Activated naive CD4-positive, alpha-beta T cell treated with anti-CD3 and anti-CD28 coated beads, Interleukin-2, amount 50 U/mL, for 16 hours (primary cell): Measurements from ENCODE around the gene MTIF3.
"Not testable (repeated sequence)": the region's sequence is repeated elsewhere in the genome, so short reads cannot be mapped to it uniquely, and the experiment has no call there.

ENCODE experiments used
- DNase-seq: peaks from one replicate; pipeline ENCODE4 v3.0.0-alpha.2; 2020

Gene MTIF3

DNA sequence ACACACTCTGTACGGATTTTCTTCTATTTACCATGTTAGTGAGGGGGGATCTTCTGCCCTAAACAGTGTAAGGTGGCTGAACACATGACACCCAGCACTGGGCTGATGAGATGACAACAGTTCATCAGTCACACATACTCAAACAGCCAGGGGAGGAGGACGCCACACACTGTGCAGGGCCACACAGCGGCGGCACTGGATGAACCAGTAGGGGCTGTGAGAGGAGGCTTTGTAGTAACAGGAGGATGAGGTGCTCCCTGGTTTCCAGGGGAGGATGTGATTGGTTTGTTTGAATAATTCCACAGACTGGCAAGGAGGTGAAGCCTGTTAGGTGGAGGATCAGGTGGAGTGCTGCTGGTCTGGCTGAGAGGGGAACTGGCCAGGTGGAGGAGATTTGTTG lies 42.3 kb downstream of the MTIF3 start:
- no peak for DNase-seq

DNA sequence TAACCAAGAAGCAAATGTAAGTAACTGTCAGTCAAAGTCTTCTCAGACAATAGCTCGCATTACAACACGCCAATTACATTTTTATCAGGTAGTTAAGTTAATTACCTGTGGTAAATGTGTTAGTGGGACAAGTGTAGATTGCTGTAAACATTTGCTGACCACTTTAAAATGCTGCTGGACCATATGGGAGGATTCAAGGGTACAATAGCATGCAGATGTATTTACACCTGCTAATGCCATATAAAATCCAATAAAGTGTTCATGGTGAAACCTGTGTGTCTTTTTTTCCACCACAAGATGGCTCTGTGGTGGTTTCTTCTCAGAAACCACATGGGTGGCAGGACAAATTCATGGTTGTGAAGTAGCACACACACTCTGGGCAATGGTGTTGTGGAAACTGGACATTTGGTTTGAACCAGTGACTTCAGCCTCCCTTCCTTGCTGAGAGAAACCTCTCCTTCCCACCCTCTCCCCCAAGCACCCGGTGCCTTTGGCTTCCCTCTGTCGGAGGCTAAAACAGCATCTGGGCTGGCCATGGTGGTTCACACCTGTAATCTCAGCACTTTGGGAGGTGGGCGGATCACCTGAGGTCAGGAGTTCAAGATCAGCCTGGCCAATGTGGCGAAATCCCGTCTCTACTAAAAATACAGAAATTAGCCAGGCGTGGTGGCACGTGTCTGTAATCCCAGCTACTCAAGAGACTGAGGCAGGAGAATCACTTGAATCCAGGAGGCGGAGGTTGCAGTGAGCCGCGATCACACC lies 44.0 kb downstream of the MTIF3 start:
- DNase-seq = no peak

DNA sequence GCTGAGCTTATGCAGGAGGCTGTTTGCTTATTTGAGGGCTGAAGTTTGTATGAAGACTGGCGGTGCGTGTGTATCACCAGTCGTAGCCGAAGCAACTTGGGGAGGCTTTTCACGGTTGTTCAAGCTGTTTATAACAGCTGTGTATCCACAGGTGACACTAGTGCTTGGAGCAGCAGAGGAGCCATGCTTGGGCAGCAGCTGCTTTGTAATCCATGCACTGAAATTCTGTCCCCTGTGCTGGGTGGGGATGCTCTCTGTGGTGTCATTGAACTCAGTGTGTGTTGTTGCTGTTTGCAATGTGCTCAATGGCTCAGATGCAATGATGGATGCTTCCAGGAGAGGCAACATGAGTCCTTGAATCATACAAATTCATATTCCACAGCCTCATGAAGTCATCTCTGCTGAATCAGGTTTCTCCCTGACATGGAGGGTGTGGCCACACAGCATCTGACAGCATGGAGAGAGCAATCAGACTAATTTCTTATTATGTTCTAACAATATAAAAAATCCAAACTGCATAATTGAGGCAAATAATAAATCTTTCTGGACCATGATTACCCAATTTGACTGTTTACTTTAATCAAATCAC lies 44.7 kb downstream of the MTIF3 start:
- no peak for DNase-seq

DNA sequence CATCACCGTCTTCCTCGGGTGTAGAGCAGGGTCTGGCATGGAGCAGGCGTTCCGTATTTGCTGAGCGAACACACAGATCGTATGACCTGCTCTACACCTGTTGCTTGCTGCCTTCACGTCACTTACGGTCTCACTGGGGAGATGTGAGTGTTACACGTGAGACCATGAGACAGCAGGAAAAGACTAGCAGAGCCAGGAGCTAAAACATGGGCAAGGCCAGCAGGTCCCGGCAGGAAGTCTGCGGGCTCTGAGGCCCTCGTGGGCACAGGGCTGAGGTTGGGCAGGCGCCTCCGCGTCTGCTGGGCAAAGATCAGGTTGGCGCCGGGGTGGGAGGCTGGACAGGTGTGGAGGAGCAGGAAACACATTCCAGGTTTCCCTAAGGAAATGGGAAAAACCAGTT lies 45.7 kb downstream of the MTIF3 start:
- no peak for DNase-seq

DNA sequence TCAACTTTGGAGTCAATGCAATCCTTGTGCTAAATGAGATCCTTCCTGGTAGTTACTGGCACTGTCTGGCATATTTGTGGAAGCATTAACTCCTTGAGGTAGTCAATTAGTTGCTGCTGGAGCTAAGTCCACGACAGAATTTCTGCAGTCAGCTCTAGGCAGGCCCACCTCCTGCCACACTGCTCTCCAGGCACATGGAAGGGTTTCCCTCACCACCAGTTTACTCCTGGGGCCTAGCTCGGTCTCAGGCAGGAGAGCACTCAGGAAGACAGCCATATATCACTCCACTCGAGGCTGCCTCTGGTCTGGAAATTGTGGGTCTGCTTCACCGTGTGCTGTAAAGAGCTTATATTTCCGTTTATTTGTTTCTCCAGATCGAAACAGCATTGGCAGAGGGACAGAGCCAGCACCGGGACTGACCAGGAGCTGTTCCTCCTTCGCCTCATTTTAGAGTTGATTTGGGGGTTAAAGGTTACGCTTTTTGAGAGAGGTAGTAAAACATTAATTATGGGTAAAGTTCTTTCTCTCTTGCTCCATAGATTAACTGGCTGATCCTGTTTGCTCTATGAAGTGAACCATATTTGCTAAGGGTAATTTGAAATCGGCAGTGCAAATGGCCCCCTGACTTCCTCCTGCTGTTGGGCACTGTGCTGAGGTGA lies 46.5 kb downstream of the MTIF3 start:
- no peak for DNase-seq

DNA sequence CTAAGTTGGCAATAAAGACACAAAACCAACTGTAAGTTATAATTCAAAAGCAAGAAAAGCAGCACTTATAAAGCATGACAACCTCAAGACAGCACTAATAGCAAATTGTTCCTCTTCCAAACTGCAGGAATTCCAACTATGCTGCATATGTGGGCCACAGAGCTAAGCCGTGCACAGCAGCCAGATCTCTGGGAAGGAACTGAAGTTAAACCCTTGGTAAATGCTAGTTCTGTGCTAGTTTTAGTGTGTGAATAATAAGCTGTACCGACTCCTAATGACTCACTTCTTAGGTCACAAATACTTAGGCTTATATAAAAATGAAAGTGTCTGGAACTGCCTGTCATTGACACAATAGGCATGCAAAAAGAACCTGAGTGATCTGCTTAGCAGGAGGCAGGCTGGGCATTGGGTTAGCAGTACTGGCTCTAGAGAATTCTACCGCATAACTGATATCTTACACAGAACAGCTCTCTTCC lies 47.1 kb downstream of the MTIF3 start:
- no peak for DNase-seq

DNA sequence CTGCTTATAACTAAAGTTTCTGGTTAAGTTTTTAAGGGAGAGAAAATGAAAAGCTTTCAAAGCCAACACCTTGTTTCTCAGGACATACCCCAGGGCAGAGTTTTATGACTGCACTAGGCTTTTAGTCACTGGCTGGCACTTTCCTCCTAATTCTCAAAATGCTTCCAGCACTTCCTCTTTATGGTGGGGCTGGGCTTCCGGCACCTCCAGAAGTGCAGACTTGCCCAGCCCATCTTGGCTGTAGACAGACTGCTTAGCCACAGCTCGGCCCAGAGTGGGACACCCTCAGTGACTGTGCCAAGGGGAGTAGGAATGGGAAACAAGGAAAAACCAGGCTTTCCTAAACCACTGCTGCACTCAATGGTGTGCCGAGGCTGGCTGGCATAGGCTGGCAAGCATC lies 49.2 kb downstream of the MTIF3 start:
- DNase-seq = no peak

DNA sequence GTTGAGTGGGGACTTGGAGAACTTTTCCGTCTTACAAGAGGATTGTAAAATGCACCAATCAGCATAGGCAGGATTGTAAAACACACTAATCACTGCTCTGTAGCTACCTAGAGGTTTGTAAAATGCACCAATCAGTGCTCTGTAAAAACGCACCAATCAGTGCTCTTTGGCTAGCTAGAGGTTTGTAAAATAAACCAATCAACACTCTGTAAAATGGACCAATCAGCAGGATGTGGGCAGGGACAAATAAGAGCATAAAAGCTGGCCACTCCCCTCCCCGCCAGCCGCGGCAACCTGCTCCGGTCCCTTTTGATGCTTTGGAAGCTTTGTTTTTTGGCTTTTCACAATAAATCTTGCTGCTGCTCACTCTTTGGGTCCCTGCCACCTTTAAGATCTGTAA lies 50.0 kb downstream of the MTIF3 start:
- not testable (repeated sequence) for DNase-seq

DNA sequence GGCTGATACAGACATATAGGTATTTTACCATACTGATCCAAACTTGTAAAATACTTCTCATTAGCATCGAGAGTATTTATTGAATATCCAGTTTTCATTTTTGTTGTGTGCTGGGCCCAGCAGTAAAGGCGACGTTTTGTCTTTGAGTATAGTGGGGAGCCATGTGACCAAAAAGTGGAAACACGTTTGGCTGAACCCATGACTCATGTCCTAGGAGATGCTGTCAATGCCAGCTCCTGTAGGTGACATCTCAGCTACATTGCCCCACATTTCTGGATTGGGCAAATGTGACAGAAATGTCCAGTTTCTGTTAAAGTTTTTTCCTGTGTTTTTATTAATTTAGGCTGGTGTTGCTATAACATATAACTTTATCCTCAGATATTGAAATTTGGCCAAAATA lies 52.0 kb downstream of the MTIF3 start:
- DNase-seq = no peak

DNA sequence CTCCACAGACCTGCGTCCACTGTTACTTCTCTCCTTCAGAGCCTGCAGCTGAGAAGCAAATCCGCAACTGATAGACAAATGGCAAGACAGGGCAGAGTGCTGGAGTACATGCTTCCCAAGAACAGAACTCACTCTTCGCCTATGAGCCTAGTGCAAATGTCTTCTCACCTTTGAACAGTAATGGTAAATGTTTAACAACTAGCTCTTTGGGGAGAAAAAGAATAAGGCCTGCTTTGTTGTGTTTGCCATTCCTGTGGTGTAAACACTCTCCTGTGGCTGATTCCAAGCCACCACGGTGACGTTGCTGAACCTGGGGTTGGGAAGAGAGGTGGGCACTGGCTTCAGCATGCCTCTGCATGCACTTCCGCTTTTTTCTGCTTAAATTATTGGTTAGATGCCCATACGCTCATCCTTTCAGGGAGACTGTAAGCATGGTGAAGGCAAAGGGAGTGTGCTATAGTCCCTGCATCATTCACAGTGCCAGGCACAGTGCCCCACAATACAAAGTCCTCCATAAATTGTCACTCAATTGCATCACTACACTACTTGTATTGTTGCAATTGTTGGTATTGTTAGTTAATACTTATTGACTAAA lies 54.0 kb downstream of the MTIF3 start:
- no peak for DNase-seq

DNA sequence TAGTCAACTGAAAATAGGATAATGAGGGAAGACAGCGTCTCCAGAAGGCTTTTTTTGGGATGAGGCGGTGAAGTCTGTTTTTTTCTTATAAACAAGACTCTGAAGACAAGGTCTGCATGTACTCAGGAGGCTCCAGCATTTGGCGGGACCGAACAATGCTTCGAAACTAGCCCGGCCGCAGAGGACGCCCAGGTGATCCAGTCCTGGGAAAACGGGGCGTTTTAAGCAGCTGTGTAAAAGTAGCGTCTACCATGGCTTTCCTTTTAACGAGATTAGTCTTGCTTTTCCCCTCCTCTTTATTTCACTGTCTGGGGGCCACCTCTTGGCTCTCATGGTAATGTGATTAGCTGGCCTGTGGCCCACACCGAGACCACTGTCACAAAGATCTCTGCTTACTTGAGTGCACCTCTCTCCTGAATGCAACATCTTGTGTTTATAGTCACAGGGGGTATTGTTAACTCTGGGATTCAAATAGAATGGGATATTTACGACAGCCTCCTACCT lies 55.3 kb downstream of the MTIF3 start:
- no peak for DNase-seq

DNA sequence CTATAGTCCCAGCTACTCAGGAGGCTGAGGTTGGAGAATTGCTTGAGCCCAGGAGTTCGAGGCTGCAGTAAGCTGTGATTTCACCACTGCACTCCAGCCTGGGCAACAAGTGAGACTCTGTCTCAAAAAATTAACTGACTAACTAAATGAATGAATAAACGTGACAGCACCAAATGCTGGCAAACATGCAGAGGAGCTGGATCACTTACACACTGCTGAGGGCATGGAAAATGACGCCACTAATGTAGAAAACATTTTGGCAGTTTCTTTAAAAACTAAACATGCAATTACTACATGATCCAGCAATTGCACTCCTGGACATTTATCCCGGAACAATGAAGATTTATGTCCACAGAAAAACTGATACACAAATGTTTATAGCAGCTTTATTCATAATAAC lies 57.3 kb downstream of the MTIF3 start:
- no peak for DNase-seq

DNA sequence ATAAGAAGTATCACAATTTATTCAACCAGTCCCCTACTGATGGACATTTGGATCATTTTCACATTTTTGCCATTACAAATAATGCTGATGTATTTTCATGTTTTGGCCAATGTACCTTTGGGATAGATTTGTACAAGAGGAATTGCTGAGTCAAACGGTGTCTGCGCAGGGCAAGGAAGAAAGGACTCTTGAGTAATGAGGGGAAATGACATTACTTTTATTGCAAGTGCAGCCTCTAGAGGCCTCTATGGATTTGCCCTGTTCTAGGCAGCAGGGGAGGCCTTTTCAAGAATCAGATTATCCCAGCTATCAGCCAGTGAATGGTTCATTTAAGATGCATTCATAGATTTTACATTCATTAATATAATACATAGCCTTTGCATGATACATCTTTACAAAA lies 58.9 kb downstream of the MTIF3 start:
- no peak for DNase-seq

DNA sequence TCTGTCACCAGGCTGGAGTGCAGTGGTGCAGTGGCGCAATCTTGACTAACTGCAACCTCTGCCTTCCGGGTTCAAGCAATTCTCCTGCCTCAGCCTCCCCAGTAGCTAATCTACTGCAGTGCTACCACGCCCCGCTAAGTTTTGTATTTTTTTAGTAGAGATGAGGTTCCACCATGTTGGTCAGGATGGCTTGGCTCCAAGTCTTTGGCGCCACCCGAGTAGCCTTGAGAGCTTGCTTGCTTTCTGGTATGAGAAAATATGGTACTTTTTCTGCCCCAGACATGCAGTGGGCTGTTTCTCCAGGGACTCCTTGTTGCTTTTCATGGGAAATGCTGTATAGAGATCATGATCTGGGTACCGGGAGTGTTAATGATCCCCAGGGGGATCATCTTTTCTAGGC lies 60.5 kb downstream of the MTIF3 start:
- DNase-seq = no peak

DNA sequence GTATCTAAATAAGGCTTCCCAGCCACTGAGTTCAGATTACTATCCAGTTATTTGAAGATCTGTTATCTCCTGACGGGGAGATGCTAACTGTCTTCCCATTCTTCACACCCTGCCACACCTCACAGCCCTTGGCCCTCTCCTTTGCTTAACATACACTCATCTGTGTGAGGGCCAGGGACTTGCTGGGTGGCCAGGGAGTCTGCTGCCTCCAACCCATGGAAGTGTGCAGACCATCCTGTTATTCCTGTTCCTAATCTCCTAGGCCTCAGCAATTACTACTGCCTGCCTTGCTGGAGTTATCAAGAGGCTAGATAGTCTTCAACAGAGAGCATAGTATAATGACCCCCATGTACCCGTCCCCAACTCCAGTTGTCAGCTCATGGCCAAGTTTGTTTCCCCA lies 62.1 kb downstream of the MTIF3 start:
- DNase-seq = no peak
